Endothelial cell of umbilical vein (primary cell): ENCODE results near the gene LSP1.

Experiments
- JUN ChIP-seq: IDR thresholded peaks from 2 replicates; pipeline ENCODE4 v1.6.1; 2011; ENCODE audit warnings: borderline replicate concordance, low read depth; ENCODE audit not compliant: insufficient read length, insufficient read depth
- TF ChIP-seq, protein P1 (sequence below), 2 donors: IDR thresholded peaks; 1 replicate in 1 of 2; 2 replicates in 1 of 2; pipeline ENCODE4 v1.5.1; 2011; ENCODE audit warnings: low read length in 2 of 2, mild to moderate bottlenecking in 2 of 2, moderate library complexity in 2 of 2, control low read depth in 1 of 2, inconsistent platforms in 1 of 2, low read depth in 1 of 2; ENCODE audit not compliant: insufficient read depth in 1 of 2; ENCODE audit errors: extremely low read depth in 1 of 2
- TF ChIP-seq, protein P2 (sequence below): IDR thresholded peaks from 2 replicates; pipeline ENCODE4 v1.6.1; 2011; ENCODE audit not compliant: insufficient read depth, insufficient read length

DNA sequence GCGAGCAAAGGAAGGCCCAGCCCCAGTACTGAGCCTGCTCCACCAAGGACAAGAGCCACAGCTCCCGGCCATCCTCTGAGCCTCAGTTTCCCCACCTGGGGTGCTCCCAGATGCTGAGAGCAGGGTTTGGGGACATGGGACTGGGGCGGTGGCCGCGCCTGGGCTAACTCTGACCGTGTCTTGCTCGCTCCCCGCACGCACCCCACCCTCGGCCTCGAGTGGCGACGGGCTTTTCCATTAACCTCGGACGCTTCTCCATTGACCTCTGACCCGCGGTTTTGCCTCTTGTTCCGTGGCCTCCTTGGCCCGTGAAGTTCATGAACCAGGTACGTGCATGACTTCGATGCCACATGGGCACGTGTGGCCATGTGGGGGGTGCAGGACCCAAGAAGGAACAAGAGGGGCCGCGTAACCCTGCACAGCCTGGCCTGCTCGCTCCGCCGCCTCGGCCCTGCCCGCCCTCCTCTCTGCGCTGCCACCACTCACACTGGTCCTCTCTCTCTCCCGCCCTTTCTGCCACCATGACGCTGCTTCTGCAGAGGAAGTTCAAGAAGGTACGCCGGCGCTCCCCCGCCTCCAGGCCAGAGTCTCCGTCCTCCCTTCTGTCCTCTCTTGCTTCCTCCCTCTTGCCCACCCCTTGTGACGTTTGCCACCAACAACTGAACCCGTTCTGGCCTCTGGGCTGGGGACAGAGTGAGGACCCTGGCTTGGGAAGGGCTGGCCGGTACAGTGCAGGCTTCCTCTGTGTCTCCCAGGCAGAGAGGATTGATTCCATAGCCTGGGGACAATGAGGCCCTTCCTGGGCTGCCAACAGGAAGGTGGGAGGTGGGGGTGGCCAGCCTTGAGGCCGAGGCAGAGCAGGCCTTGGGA lies 73.5 kb downstream of the LSP1 start:
- TF ChIP-seq, protein P1, sequence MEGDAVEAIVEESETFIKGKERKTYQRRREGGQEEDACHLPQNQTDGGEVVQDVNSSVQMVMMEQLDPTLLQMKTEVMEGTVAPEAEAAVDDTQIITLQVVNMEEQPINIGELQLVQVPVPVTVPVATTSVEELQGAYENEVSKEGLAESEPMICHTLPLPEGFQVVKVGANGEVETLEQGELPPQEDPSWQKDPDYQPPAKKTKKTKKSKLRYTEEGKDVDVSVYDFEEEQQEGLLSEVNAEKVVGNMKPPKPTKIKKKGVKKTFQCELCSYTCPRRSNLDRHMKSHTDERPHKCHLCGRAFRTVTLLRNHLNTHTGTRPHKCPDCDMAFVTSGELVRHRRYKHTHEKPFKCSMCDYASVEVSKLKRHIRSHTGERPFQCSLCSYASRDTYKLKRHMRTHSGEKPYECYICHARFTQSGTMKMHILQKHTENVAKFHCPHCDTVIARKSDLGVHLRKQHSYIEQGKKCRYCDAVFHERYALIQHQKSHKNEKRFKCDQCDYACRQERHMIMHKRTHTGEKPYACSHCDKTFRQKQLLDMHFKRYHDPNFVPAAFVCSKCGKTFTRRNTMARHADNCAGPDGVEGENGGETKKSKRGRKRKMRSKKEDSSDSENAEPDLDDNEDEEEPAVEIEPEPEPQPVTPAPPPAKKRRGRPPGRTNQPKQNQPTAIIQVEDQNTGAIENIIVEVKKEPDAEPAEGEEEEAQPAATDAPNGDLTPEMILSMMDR (IDR thresholded peaks at IDR 0.05; ENCODE audit: extremely low read depth in 1 of 2, insufficient read depth in 1 of 2, low read depth in 1 of 2, low read length in 2 of 2) = no peak
- no peak for TF ChIP-seq JUN
- TF ChIP-seq, protein P2, sequence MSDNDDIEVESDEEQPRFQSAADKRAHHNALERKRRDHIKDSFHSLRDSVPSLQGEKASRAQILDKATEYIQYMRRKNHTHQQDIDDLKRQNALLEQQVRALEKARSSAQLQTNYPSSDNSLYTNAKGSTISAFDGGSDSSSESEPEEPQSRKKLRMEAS = no peak
